Loucy (cell line): Measurements from ENCODE around the gene DUSP7.

ENCODE experiments used
- H2AFZ ChIP-seq: fragments of 200-600 bp; sonication (generic); 2 replicates; pipeline ENCODE4 v1.6.0; 2016; ENCODE audit warnings: antibody characterized with exemption, mild to moderate bottlenecking, low read length, moderate library complexity
- H3F3A ChIP-seq: fragments of 200-600 bp; 2 replicates; pipeline ENCODE4 v1.6.0; 2016; ENCODE audit warnings: antibody characterized with exemption, low read depth, mild to moderate bottlenecking
- H3K27me3 ChIP-seq: fragments of 200-600 bp; sonication (generic); 2 replicates; pipeline ENCODE4 v1.6.1; 2014; ENCODE audit warnings: low read length, mild to moderate bottlenecking; ENCODE audit not compliant: insufficient read depth, poor library complexity, severe bottlenecking
- H3K36me3 ChIP-seq: fragments of 200-600 bp; sonication (generic); 2 replicates; pipeline ENCODE4 v1.6.1; 2016; ENCODE audit warnings: low read length; ENCODE audit not compliant: insufficient read depth
- H3K4me1 ChIP-seq: fragments of 200-600 bp; sonication (generic); 2 replicates; pipeline ENCODE4 v1.5.1; 2014; ENCODE audit warnings: low read length, mild to moderate bottlenecking; ENCODE audit not compliant: insufficient read depth, poor library complexity, severe bottlenecking
- H3K4me2 ChIP-seq: fragments of 200-600 bp; sonication (generic); 2 replicates; pipeline ENCODE4 v1.6.0; 2014; ENCODE audit warnings: antibody characterized with exemption, low read length, low read depth, mild to moderate bottlenecking; ENCODE audit not compliant: poor library complexity, severe bottlenecking
- H3K4me3 ChIP-seq: fragments of 200-600 bp; sonication (generic); 2 replicates; pipeline ENCODE4 v1.5.1; 2014; ENCODE audit warnings: low read length, mild to moderate bottlenecking, mixed read lengths; ENCODE audit not compliant: poor library complexity, severe bottlenecking
- H3K79me2 ChIP-seq: fragments of 200-600 bp; sonication (generic); 2 replicates; pipeline ENCODE4 v1.6.1; 2014; ENCODE audit warnings: low read length; ENCODE audit not compliant: insufficient read depth
- H3K9ac ChIP-seq: fragments of 200-600 bp; sonication (generic); 2 replicates; pipeline ENCODE4 v1.6.0; 2014; ENCODE audit warnings: mild to moderate bottlenecking, low read depth, low read length, moderate library complexity; ENCODE audit not compliant: poor library complexity, severe bottlenecking
- H3K9me2 ChIP-seq: fragments of 200-600 bp; sonication (generic); replicated peaks from 2 replicates; pipeline ENCODE4 v1.6.1; 2016; ENCODE audit warnings: low read depth, low read length, mixed read lengths
- H3K9me3 ChIP-seq: fragments of 200-600 bp; sonication (generic); 2 replicates; pipeline ENCODE4 v1.6.1; 2014; ENCODE audit warnings: mild to moderate bottlenecking, antibody characterized with exemption, low read length, low read depth; ENCODE audit not compliant: insufficient read depth
- H4K20me1 ChIP-seq: fragments of 200-600 bp; sonication (generic); 2 replicates; pipeline ENCODE4 v1.6.0; 2014; ENCODE audit warnings: antibody characterized with exemption, low read length, mild to moderate bottlenecking; ENCODE audit not compliant: insufficient read depth, poor library complexity, severe bottlenecking
- EZH2phosphoT487 ChIP-seq: fragments of 200-600 bp; IDR thresholded peaks from 2 replicates; pipeline ENCODE4 v1.6.1; 2018; ENCODE audit warnings: antibody characterized with exemption, mild to moderate bottlenecking, moderate library complexity, borderline replicate concordance
- TF ChIP-seq, protein P1 (sequence below): fragments of 200-600 bp; sonication (generic); conservative IDR thresholded peaks from 2 replicates; pipeline ENCODE4 v1.5.1; 2014; ENCODE audit warnings: mild to moderate bottlenecking, antibody characterized with exemption, low read length

DUSP7 gene, protein sequence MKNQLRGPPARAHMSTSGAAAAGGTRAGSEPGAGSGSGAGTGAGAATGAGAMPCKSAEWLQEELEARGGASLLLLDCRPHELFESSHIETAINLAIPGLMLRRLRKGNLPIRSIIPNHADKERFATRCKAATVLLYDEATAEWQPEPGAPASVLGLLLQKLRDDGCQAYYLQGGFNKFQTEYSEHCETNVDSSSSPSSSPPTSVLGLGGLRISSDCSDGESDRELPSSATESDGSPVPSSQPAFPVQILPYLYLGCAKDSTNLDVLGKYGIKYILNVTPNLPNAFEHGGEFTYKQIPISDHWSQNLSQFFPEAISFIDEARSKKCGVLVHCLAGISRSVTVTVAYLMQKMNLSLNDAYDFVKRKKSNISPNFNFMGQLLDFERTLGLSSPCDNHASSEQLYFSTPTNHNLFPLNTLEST

DNA sequence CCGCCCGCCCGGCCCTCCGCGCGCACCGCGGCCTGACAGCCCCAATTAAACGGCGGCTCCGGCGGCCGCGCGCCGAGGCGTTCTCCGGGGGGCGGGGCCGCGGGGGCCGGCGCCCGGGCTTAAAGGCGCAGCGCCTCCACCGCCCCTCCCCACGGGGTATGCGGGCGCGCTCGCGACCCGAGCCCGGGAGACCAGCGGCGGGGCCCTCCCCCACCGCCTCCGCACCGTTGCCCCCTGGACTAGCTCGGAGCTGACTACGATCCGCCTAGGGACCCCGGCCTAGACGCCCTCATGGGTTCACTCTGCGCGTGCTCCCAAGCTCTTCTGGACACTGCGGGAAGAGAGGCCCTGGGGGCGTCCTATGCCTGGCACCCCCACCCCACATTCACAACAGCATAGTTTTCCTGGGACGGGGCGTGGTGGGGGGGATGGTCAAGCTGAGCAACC is at the start of gene DUSP7:
TSS of gene DUSP7 (minus strand) at position 51 of the 447 bp plus-strand sequence. CDS start 205 bp downstream, outside the sequence.
- H3F3A ChIP-seq, result peaks cover 5% of the 10 kb centered on the region; the same call in 1 of the 2 replicates
- peak within 1 kb of the TSS; percentile 85 for H2AFZ ChIP-seq
- TF ChIP-seq EZH2phosphoT487, result no peak
- TF ChIP-seq, protein P1, sequence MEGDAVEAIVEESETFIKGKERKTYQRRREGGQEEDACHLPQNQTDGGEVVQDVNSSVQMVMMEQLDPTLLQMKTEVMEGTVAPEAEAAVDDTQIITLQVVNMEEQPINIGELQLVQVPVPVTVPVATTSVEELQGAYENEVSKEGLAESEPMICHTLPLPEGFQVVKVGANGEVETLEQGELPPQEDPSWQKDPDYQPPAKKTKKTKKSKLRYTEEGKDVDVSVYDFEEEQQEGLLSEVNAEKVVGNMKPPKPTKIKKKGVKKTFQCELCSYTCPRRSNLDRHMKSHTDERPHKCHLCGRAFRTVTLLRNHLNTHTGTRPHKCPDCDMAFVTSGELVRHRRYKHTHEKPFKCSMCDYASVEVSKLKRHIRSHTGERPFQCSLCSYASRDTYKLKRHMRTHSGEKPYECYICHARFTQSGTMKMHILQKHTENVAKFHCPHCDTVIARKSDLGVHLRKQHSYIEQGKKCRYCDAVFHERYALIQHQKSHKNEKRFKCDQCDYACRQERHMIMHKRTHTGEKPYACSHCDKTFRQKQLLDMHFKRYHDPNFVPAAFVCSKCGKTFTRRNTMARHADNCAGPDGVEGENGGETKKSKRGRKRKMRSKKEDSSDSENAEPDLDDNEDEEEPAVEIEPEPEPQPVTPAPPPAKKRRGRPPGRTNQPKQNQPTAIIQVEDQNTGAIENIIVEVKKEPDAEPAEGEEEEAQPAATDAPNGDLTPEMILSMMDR, result no peak
- no peaks in the 10 kb centered on the region for H3K27me3 ChIP-seq
- peak within 1 kb of the TSS; percentile 85 for H3K9ac ChIP-seq
- no peaks in the 10 kb centered on the region for H3K9me3 ChIP-seq
- H4K20me1 ChIP-seq, result peaks cover 37% of the 10 kb centered on the region
- peaks cover 36% of the 10 kb centered on the region for H3K79me2 ChIP-seq
- no peaks in the 10 kb centered on the region for H3K9me2 ChIP-seq
- H3K36me3 ChIP-seq, result peaks cover 5% of the 10 kb centered on the region
- peak within 1 kb of the TSS; percentile 83 for H3K4me2 ChIP-seq
- H3K4me1 ChIP-seq, result peaks cover 39% of the 10 kb centered on the region
- H3K4me3 ChIP-seq, result peak within 1 kb of the TSS; percentile 84

DNA sequence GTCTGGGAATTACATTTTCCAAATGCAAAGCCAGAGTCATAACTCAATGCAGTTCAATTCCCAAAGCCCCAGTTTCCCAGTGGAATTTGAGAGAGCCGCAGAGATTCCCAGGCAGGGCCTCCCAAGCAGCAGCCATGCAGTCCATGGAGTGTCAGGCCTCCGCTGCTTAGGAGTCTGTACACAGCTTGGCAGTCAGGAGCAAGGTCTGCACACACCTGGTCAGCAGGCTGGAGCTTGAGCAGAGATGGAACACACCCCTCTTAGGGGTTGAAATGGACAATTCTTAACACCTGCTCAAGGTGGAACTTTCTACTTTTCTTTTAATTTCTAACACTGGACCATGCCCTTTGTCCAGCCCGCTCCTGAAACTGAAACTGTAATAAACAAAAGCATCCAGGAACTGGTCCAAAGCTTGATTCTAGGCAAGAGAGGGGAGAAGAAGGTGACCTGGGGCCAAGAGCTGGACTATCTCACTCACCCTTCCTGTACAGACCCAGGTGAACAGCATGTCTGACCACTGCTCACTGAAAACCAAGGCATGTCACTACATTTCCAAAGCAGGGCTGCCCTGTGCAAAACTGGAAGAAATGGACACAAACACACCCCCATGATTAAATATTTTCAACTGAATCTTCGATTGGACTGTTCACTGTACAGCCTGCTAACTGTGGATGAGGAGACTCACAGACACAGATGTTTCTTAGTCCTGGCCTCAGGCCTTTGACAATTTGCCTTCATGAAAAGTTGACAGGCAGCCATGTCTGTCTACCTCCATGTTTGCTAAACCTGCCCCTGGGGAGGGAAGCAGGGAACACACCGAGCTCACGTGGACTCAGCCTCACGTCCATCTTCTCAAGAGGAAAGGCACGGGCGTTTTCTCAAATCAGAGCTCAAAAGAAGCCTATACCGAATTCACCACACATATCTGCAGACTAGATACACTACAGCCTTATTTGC is 48.6 kb upstream of the DUSP7 start:
- Histone ChIP-seq H3K4me2 (no peak overlapping the region), H3K27me3 (no peaks in the 10 kb centered on the region), H3K9me3 (0 out of 2 replicates have a peak, but pooled peaks cover 6% of the 10 kb centered on the region), H3K36me3 (peaks cover 69% of the 10 kb centered on the region; the same call in 1 of the 2 replicates), H3F3A (no peaks in the 10 kb centered on the region), H2AFZ (no peak overlapping the region), H3K9me2 (no peaks in the 10 kb centered on the region), H4K20me1 (no peaks in the 10 kb centered on the region), H3K4me3 (no peak overlapping the region), H3K9ac (no peak overlapping the region), H3K4me1 (no peaks in the 10 kb centered on the region), H3K79me2 (no peaks in the 10 kb centered on the region; the same call in 1 of the 2 replicates)
- TF ChIP-seq EZH2phosphoT487, result no peak
- TF ChIP-seq, protein P1, result no peak

DNA sequence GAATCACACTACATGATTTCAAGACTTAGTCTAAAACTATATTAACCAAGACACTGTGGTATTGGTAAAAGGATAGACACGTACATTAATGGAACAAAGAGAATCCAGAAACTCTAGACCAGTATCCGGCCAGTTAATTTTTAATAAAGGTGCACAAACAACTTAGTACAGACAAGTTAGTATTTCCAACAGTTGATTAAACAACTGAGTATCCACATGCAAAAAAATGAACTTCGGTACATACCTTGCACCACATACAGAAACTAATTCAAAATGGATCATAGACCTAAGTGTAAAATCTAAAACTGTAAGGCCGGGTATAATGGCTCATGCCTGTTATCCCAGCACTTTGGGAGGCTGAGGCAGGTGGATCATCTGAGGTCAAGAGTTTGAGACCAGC is 46.6 kb upstream of the DUSP7 start:
- H3K4me1 ChIP-seq, result no peaks in the 10 kb centered on the region
- H3K36me3 ChIP-seq, result peaks cover 67% of the 10 kb centered on the region; the same call in 1 of the 2 replicates
- 0 out of 2 replicates have a peak, but pooled peaks cover 6% of the 10 kb centered on the region for H3K9me3 ChIP-seq
- no peaks in the 10 kb centered on the region; the same call in 1 of the 2 replicates for H3K79me2 ChIP-seq
- no peak overlapping the region for H2AFZ ChIP-seq
- no peaks in the 10 kb centered on the region for H4K20me1 ChIP-seq
- no peak for TF ChIP-seq EZH2phosphoT487
- TF ChIP-seq, protein P1, result no peak
- H3K9me2 ChIP-seq, result no peaks in the 10 kb centered on the region
- no peak overlapping the region for H3K9ac ChIP-seq
- no peaks in the 10 kb centered on the region for H3K27me3 ChIP-seq
- no peak overlapping the region for H3K4me2 ChIP-seq
- no peak overlapping the region for H3K4me3 ChIP-seq
- H3F3A ChIP-seq, result no peaks in the 10 kb centered on the region
